Measurements from ENCODE around the gene TP53INP2.
"Not testable (repeated sequence)": the region's sequence is repeated elsewhere in the genome, so short reads cannot be mapped to it uniquely, and the experiment has no call there.

Gene TP53INP2

DNA sequence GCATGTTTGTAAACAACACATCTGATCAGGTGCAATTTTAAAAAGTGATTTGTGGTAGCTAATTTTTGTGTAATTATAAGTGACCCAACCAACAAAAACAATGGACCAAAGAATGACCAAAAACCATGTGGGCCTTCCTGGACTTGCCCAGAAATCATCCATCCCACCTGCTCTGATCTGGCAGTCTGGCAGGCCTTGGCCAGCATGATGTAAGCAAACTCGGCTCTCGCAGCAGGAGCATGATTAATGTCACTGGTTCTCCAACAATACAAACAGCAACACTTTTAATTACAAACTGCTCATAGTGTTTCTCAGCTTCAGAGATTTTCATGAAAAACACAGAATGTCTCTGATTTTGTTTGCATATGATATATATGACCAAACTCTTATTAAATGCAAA is 16.1 kb downstream of the TP53INP2 start:
- no peak overlapping the region for H3K27ac ChIP-seq
- TF ChIP-seq, protein P1, sequence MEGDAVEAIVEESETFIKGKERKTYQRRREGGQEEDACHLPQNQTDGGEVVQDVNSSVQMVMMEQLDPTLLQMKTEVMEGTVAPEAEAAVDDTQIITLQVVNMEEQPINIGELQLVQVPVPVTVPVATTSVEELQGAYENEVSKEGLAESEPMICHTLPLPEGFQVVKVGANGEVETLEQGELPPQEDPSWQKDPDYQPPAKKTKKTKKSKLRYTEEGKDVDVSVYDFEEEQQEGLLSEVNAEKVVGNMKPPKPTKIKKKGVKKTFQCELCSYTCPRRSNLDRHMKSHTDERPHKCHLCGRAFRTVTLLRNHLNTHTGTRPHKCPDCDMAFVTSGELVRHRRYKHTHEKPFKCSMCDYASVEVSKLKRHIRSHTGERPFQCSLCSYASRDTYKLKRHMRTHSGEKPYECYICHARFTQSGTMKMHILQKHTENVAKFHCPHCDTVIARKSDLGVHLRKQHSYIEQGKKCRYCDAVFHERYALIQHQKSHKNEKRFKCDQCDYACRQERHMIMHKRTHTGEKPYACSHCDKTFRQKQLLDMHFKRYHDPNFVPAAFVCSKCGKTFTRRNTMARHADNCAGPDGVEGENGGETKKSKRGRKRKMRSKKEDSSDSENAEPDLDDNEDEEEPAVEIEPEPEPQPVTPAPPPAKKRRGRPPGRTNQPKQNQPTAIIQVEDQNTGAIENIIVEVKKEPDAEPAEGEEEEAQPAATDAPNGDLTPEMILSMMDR (conservative IDR thresholded peaks at IDR 0.05; ENCODE audit: low read depth) = no peak
- no peak for DNase-seq (ENCODE audit: low spot score)
- ChIA-PET POLR2A (ENCODE audit: low non-redundant PET) (no interaction called here), CTCF (interaction anchor here (0.6 to 0.9 kb wide), 4 partner anchors 10 to 51 kb away, joined by 3 to 4 read pairs (median 3); no protein-coding TSS in a partner anchor)

- H3K27ac ChIP-seq; DNase-seq (ENCODE audit: low spot score); POLR2A ChIA-PET (ENCODE audit: low non-redundant PET): not testable (repeated sequence)
- CTCF ChIA-PET = interaction anchor here (0.6 to 0.7 kb wide), 2 partner anchors 22 to 34 kb away, joined by 3 read pairs; no protein-coding TSS in a partner anchor
Observed at GRCh38 chr20:34722560-34722959, 18.4 kb downstream of the TP53INP2 start.

DNA sequence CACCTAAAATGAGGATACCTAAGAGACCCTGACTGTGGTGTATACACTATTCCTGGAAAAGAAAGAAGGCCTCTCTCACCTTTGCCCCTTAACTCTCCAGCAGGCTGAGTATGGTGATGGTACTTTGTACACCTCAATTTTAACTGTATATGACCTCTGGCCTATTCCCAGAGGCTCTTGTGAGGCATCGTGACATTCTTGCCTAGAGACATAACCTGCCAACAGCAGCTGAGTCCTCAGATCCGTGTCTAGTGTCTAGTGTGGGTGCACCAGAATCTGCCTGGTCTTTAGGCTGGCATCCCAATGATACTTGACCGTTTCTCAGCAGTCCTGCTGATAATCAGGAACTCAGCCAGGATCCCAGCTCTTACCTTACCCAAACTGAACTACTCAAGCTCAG is 20.0 kb downstream of the TP53INP2 start:
- TF ChIP-seq, protein P1 (conservative IDR thresholded peaks at IDR 0.05; ENCODE audit: low read depth) = no peak
- CTCF ChIA-PET = interaction anchor here (0.6 kb wide), 1 partner anchor 774 kb away, joined by 4 read pairs; no protein-coding TSS in a partner anchor
- POLR2A ChIA-PET (ENCODE audit: low non-redundant PET) = no interaction called here
- H3K27ac ChIP-seq = no peak overlapping the region
- no peak for DNase-seq (ENCODE audit: low spot score)

DNA sequence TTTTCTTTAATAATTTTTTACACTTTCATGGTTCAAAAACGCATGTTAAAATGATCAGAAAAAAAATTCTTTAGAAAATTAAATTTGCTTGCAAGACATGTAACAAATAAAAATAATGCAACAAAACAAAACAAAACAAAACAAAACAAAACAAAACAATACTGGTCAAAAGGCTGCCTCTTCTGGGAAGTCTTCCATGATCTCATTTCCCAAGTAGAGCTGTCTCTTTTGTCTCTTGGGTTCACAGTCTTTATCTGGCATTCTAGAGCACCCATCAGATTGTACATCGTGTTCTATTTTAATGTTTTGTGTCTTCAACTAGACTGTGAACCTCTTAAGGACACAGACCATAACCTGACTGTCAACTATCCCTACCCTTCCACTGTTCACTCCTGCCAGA is 25.3 kb downstream of the TP53INP2 start:
- POLR2A ChIA-PET (ENCODE audit: low non-redundant PET) = interaction anchor here (0.6 to 0.8 kb wide), 2 partner anchors 12 to 14 kb away, joined by 3 read pairs; no protein-coding TSS in a partner anchor
- CTCF ChIA-PET = interaction anchor here (0.7 to 0.8 kb wide), 2 partner anchors 20 to 164 kb away, joined by 3 to 4 read pairs; no protein-coding TSS in a partner anchor
- TF ChIP-seq, protein P1 (conservative IDR thresholded peaks at IDR 0.05; ENCODE audit: low read depth) = no peak
- DNase-seq (ENCODE audit: low spot score) = no peak
- H3K27ac ChIP-seq = no peak overlapping the region

GRCh38 chr20:34732523-34732922 is 28.4 kb downstream of the TP53INP2 start:
- CTCF ChIA-PET = interaction anchor here (0.5 to 0.9 kb wide), 3 partner anchors 11 to 542 kb away, joined by 3 read pairs; no protein-coding TSS in a partner anchor
- DNase-seq (ENCODE audit: low spot score) = no peak
- H3K27ac ChIP-seq = no peak overlapping the region
- POLR2A ChIA-PET (ENCODE audit: low non-redundant PET) = no interaction called here
- TF ChIP-seq, protein P1 (conservative IDR thresholded peaks at IDR 0.05; ENCODE audit: low read depth) = no peak

DNA sequence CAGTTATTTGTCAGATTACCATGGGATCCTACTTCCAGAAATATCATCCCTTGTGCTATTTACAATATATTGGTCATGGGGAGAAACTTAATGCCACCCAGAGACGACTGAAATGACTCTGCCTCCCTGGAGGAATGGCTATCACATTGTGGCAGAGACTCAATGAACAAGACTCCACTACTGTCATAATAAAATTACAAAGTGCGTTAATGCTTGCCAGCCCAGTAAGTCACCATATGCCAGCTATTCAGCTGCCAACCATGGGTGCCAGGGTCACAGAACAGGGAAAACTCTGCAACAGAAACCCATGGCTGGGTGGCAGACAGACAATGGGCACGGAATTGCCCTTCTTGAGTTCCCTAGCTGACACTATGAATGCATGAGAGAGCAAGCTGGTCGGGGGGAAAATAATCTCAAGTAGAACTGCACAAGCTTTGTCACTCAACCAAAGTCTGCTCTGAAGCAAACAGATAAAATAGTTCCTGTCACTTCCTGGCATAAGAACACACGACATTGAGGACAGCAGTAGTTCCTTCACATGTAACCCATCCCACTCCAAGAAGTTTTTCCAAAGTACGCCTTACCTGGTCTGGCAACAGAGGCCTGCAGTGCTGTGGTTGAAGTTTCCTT is 32.1 kb downstream of the TP53INP2 start:
- TF ChIP-seq, protein P1 (conservative IDR thresholded peaks at IDR 0.05; ENCODE audit: low read depth) = no peak
- ChIA-PET CTCF (interaction anchor here (0.8 kb wide), 1 partner anchor 21 kb away, joined by 6 read pairs; no protein-coding TSS in a partner anchor), POLR2A (ENCODE audit: low non-redundant PET) (no interaction called here)
- no peak for DNase-seq (ENCODE audit: low spot score)
- H3K27ac ChIP-seq = no peak overlapping the region

DNA sequence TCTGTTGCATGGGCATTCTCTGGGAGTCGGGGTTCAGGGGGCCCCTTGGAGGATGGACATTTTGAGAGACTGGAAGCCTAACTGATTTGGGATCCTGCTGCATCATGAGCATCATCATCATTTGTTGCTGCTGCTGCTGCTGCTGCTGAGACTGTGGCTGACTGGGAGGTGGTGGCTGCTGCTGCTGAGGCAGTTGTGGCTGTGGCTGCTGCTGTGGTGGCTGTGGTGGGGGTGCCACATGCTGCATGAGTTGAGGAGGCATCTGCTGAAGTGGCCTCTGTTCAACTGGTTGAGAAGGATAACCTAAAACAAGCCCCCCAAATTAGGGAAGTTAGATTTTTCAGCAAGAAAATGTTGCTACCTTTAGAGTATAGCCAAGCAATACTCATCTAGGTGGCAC is 38.9 kb downstream of the TP53INP2 start:
- ChIA-PET POLR2A (ENCODE audit: low non-redundant PET) (interaction anchor here (0.5 kb wide), 1 partner anchor 26 kb away, joined by 3 read pairs; no protein-coding TSS in a partner anchor), CTCF (interaction anchor here (0.7 kb wide), 1 partner anchor 23 kb away, joined by 3 read pairs; no protein-coding TSS in a partner anchor)
- TF ChIP-seq, protein P1 (conservative IDR thresholded peaks at IDR 0.05; ENCODE audit: low read depth) = no peak
- no peak overlapping the region for H3K27ac ChIP-seq
- DNase-seq (ENCODE audit: low spot score) = no peak
